ENCODE results near the gene PBX1. TPM values are rescaled to one million over a fixed set of nuclear protein-coding genes. Genes with fewer than 3 reads are reported as not detected.

PBX1 gene
- total RNA-seq, 2 donors from 2014 or later: 55.4 to 56.2 TPM

GRCh38 chr1:164701189-164701761 lies 142.3 kb downstream of the PBX1 start:
- DNase-seq: no peak
- intact Hi-C loops (cut with DNase I, micrococcal nuclease): no loop called here
- no peak for ATAC-seq

- ATAC-seq: no peak
- intact Hi-C loops (cut with DNase I, micrococcal nuclease): no loop called here
Observed at GRCh38 chr1:164702216-164702615, 143.2 kb downstream of the PBX1 start.

GRCh38 chr1:164702664-164703063 lies 143.7 kb downstream of the PBX1 start:
- ATAC-seq: no peak
- DNase-seq: no peak
- intact Hi-C loops (cut with DNase I, micrococcal nuclease): no loop called here

More at GRCh38 chr1:164702216-164702615, 143.2 kb downstream of the PBX1 start:
- no peak for DNase-seq

GRCh38 chr1:164703463-164703862 lies 144.5 kb downstream of the PBX1 start:
- intact Hi-C loops (cut with DNase I, micrococcal nuclease): no loop called here
- DNase-seq (peak in 1 of 2 donors; percentile 47), ATAC-seq (no peak)

- intact Hi-C loops (cut with DNase I, micrococcal nuclease): no loop called here
- ATAC-seq (peak; percentile 79), DNase-seq (peak in 1 of 2 donors; percentile 19)
Observed at GRCh38 chr1:164703960-164704411, 145.0 kb downstream of the PBX1 start.

- no peak for ATAC-seq
- intact Hi-C loops (cut with DNase I, micrococcal nuclease): no loop called here
- no peak for DNase-seq
Observed at GRCh38 chr1:164704954-164705353, 146.0 kb downstream of the PBX1 start.

GRCh38 chr1:164706606-164706987 lies 147.6 kb downstream of the PBX1 start:
- intact Hi-C loops (cut with DNase I, micrococcal nuclease): no loop called here

GRCh38 chr1:164707868-164708331 lies 148.9 kb downstream of the PBX1 start:
- ATAC-seq: no peak
- intact Hi-C loops (cut with DNase I, micrococcal nuclease): no loop called here

More at GRCh38 chr1:164706606-164706987, 147.6 kb downstream of the PBX1 start:
- peak; percentile 76 for ATAC-seq
- no peak for DNase-seq

GRCh38 chr1:164708596-164708995 lies 149.6 kb downstream of the PBX1 start:
- no peak for ATAC-seq
- intact Hi-C loops (cut with DNase I, micrococcal nuclease): no loop called here
- no peak for DNase-seq

More at GRCh38 chr1:164707868-164708331, 148.9 kb downstream of the PBX1 start:
- DNase-seq: no peak

GRCh38 chr1:164709126-164709525 lies 150.1 kb downstream of the PBX1 start:
- intact Hi-C loops (cut with DNase I, micrococcal nuclease): no loop called here
- no peak for DNase-seq
- no peak for ATAC-seq

- DNase-seq (no peak), ATAC-seq (no peak)
- intact Hi-C loops (cut with DNase I, micrococcal nuclease): no loop called here
Observed at GRCh38 chr1:164709541-164710278, 150.7 kb downstream of the PBX1 start.

GRCh38 chr1:164712131-164713036 lies 153.4 kb downstream of the PBX1 start:
- DNase-seq (peak; percentile 34 to 43), ATAC-seq (peak; percentile 86)
- intact Hi-C loops (cut with DNase I, micrococcal nuclease): no loop called here

- ATAC-seq: no peak
- intact Hi-C loops (cut with DNase I, micrococcal nuclease): no loop called here
Observed at GRCh38 chr1:164713456-164714207, 154.6 kb downstream of the PBX1 start.

GRCh38 chr1:164716992-164717703 lies 158.2 kb downstream of the PBX1 start:
- intact Hi-C loops (cut with DNase I, micrococcal nuclease): no loop called here
- no peak for ATAC-seq
- DNase-seq: no peak

More at GRCh38 chr1:164713456-164714207, 154.6 kb downstream of the PBX1 start:
- no peak for DNase-seq

- intact Hi-C loops (cut with DNase I, micrococcal nuclease): no loop called here
- DNase-seq (no peak), ATAC-seq (no peak)
Observed at GRCh38 chr1:164718821-164719220, 159.8 kb downstream of the PBX1 start.

- ATAC-seq: no peak
- intact Hi-C loops (cut with DNase I, micrococcal nuclease): no loop called here
- DNase-seq: no peak
Observed at GRCh38 chr1:164719676-164720439, 160.9 kb downstream of the PBX1 start.

Data from left colon (tissue), 2 donors.